DOHH2 (cell line): ENCODE measurements around the gene NSL1.

Experiments used
- CTCF ChIP-seq: fragments of 200-600 bp; sonication (generic); IDR thresholded peaks from one replicate; pipeline ENCODE4 v1.5.1; 2014; ENCODE audit warnings: antibody characterized with exemption, mild to moderate bottlenecking, low read depth, low read length; ENCODE audit not compliant: poor library complexity, severe bottlenecking
- EZH2phosphoT487 ChIP-seq: fragments of 200-600 bp; sonication (generic); IDR thresholded peaks from 2 replicates; pipeline ENCODE4 v1.6.1; 2017; ENCODE audit warnings: borderline replicate concordance, mild to moderate bottlenecking, antibody characterized with exemption, low read length, moderate library complexity, mixed read lengths

GRCh38 chr1:212727386-212728181 lies 64.0 kb downstream of the NSL1 start:
- TF ChIP-seq CTCF (no peak), EZH2phosphoT487 (no peak)
